Activated CD4-positive, alpha-beta memory T cell treated with anti-CD3 and anti-CD28 coated beads, Interleukin-2, amount 10 ng/mL, durations not matched to agents 7 days and 5 days (primary cell): Measurements from ENCODE around the gene MT1E. TPM values are rescaled to one million over a fixed set of nuclear protein-coding genes. Genes with fewer than 3 reads are reported as not detected.
"Not testable (repeated sequence)": the region's sequence is repeated elsewhere in the genome, so short reads cannot be mapped to it uniquely, and the experiment has no call there.

Source experiments
- CTCF ChIA-PET: fragments of 350-600 bp; sonication (Branson Sonifier 250); formaldehyde crosslinking; loops from one replicate; lab custom pipeline; 2021; ENCODE audit warnings: antibody characterized with exemption, inconsistent platforms; lab: Charles Lee
- POLR2A ChIA-PET: fragments of 350-600 bp; sonication (Branson Sonifier 250); formaldehyde crosslinking; loops from one replicate; lab custom pipeline; 2021; ENCODE audit warnings: antibody characterized with exemption; lab: Charles Lee
- DNase-seq: peaks from one replicate; pipeline ENCODE4 v3.0.0-alpha.2; 2020
- H3K27ac Mint-ChIP-seq: one replicate; pipeline ENCODE4 v1.8.0; 2021; ENCODE audit warnings: mild to moderate bottlenecking, mixed read lengths
- H3K27me3 Mint-ChIP-seq: one replicate; pipeline ENCODE4 v1.8.0; 2021; ENCODE audit warnings: mixed read lengths
- H3K36me3 Mint-ChIP-seq: one replicate; pipeline ENCODE4 v1.8.0; 2021; ENCODE audit warnings: low read depth, mixed read lengths
- H3K4me1 Mint-ChIP-seq: one replicate; pipeline ENCODE4 v1.8.0; 2021; ENCODE audit warnings: mixed read lengths
- H3K4me3 Mint-ChIP-seq: one replicate; pipeline ENCODE4 v1.8.0; 2021; ENCODE audit warnings: mild to moderate bottlenecking, mixed read lengths
- H3K9me3 Mint-ChIP-seq: one replicate; pipeline ENCODE4 v1.8.0; 2021; ENCODE audit warnings: mixed read lengths
- total RNA-seq, 2 experiments: library from RNA; stranded (reverse); gene quantifications; one replicate each; pipeline ENCODE4 v1.2.3, GENCODE V29; 2021

The MT1E gene
- total RNA-seq, 2 experiments from 2014 or later: 10.4 to 12.3 TPM

GRCh38 chr16:56617212-56618085 is 8.1 kb upstream of the MT1E start:
- no peaks in the 10 kb centered on the region for H3K36me3 Mint-ChIP-seq
- CTCF ChIA-PET: interaction anchor here (1.2 kb wide), 1 partner anchor 9 kb away, joined by 3 read pairs; the partner anchor contains the start of gene MT2A
- H3K27me3 Mint-ChIP-seq: peaks cover 32% of the 10 kb centered on the region
- H3K9me3 Mint-ChIP-seq: no peaks in the 10 kb centered on the region
- POLR2A ChIA-PET: interaction anchor here (0.9 to 1.5 kb wide), 3 partner anchors 9 to 13 kb away, joined by 3 to 6 read pairs (median 5); partner anchors contain the start of gene MT2A
- peak; percentile 66 for DNase-seq
- H3K4me1 Mint-ChIP-seq: peaks cover 27% of the 10 kb centered on the region
- H3K27ac Mint-ChIP-seq: no peak overlapping the region
- peak overlapping the region; percentile 6 for H3K4me3 Mint-ChIP-seq

- Mint-ChIP-seq H3K27me3 (peaks cover 33% of the 10 kb centered on the region), H3K4me1 (peaks cover 26% of the 10 kb centered on the region), H3K36me3 (no peaks in the 10 kb centered on the region), H3K9me3 (no peaks in the 10 kb centered on the region), H3K4me3 (no peak overlapping the region), H3K27ac (no peak overlapping the region)
- no peak for DNase-seq
- CTCF ChIA-PET: interaction anchor here (1.2 kb wide), 1 partner anchor 10 kb away, joined by 3 read pairs; the partner anchor contains the start of gene MT2A
- POLR2A ChIA-PET: interaction anchor here (1.5 kb wide), 1 partner anchor 10 kb away, joined by 6 read pairs; the partner anchor contains the start of gene MT2A
Measured at GRCh38 chr16:56618138-56618537, 7.4 kb upstream of the MT1E start.

GRCh38 chr16:56620339-56620897 is 5.2 kb upstream of the MT1E start:
- Mint-ChIP-seq H3K4me3 (no peak overlapping the region), H3K36me3 (no peaks in the 10 kb centered on the region), H3K27ac (no peak overlapping the region), H3K4me1 (peaks cover 19% of the 10 kb centered on the region), H3K9me3 (no peaks in the 10 kb centered on the region), H3K27me3 (peaks cover 46% of the 10 kb centered on the region)
- ChIA-PET POLR2A (no interaction called here), CTCF (interaction anchor here (0.7 kb wide), 2 partner anchors 101 to 161 kb away, joined by 4 to 6 read pairs; no protein-coding TSS in a partner anchor)
- no peak for DNase-seq

GRCh38 chr16:56621665-56622445 is 3.7 kb upstream of the MT1E start:
- H3K4me1 Mint-ChIP-seq: peaks cover 21% of the 10 kb centered on the region
- DNase-seq, POLR2A ChIA-PET, H3K4me3 Mint-ChIP-seq, H3K36me3 Mint-ChIP-seq, H3K27ac Mint-ChIP-seq, H3K9me3 Mint-ChIP-seq: not testable (repeated sequence)
- CTCF ChIA-PET: interaction anchor here (2.6 kb wide), 1 partner anchor 21 kb away, joined by 14 read pairs; no protein-coding TSS in a partner anchor
- H3K27me3 Mint-ChIP-seq: peaks cover 53% of the 10 kb centered on the region

- H3K36me3 Mint-ChIP-seq, DNase-seq, H3K27ac Mint-ChIP-seq, H3K4me3 Mint-ChIP-seq, H3K9me3 Mint-ChIP-seq: not testable (repeated sequence)
- ChIA-PET CTCF (interaction anchor here (0.6 to 3.7 kb wide), 4 partner anchors 20 to 79 kb away, joined by 4 to 19 read pairs (median 10); no protein-coding TSS in a partner anchor), POLR2A (interaction anchor here (1.2 to 4.8 kb wide), 2 partner anchors 14 to 21 kb away, joined by 3 to 96 read pairs; partner anchors contain the start of gene MT2A)
- Mint-ChIP-seq H3K27me3 (peaks cover 48% of the 10 kb centered on the region), H3K4me1 (peaks cover 14% of the 10 kb centered on the region)
Measured at GRCh38 chr16:56623184-56623583, 2.4 kb upstream of the MT1E start.

GRCh38 chr16:56623637-56624036 is 1.9 kb upstream of the MT1E start:
- POLR2A ChIA-PET: interaction anchor here (1.2 to 4.8 kb wide), 3 partner anchors 15 to 59 kb away, joined by 3 to 96 read pairs (median 5); partner anchors contain the start of genes MT1X and MT2A
- peaks cover 46% of the 10 kb centered on the region for H3K27me3 Mint-ChIP-seq

GRCh38 chr16:56625943-56626654 is 518 bp downstream of the MT1E start:
- POLR2A ChIA-PET: interaction anchor here (0.7 to 4.8 kb wide), 15 partner anchors 9 to 559 kb away, joined by 3 to 96 read pairs (median 5); partner anchors contain the start of genes MT1A, MT1X, MT2A and PSME3IP1
- Mint-ChIP-seq H3K9me3 (no peaks in the 10 kb centered on the region), H3K4me3 (peak overlapping the region; percentile 72), H3K36me3 (no peaks in the 10 kb centered on the region), H3K27me3 (peaks cover 51% of the 10 kb centered on the region), H3K27ac (peak overlapping the region; percentile 56), H3K4me1 (peaks cover 14% of the 10 kb centered on the region)
- CTCF ChIA-PET: interaction anchor here (0.8 to 3.7 kb wide), 11 partner anchors 12 to 76 kb away, joined by 3 to 19 read pairs (median 4); partner anchors contain the start of gene MT2A
- DNase-seq: no peak

More at GRCh38 chr16:56623637-56624036, 1.9 kb upstream of the MT1E start:
- DNase-seq: no peak
- Mint-ChIP-seq H3K36me3 (no peaks in the 10 kb centered on the region), H3K9me3 (no peaks in the 10 kb centered on the region), H3K4me1 (peaks cover 14% of the 10 kb centered on the region), H3K4me3 (no peak overlapping the region), H3K27ac (no peak overlapping the region)
- CTCF ChIA-PET: interaction anchor here (0.6 to 3.7 kb wide), 5 partner anchors 19 to 246 kb away, joined by 4 to 19 read pairs (median 5); no protein-coding TSS in a partner anchor

- no peak overlapping the region for H3K4me3 Mint-ChIP-seq
- CTCF ChIA-PET: interaction anchor here (1.0 to 3.7 kb wide), 2 partner anchors 17 to 76 kb away, joined by 3 to 19 read pairs; no protein-coding TSS in a partner anchor
Measured at GRCh38 chr16:56626685-56627084, 1.1 kb downstream of the MT1E start.

GRCh38 chr16:56628486-56629350 is 3.1 kb downstream of the MT1E start:
- H3K27me3 Mint-ChIP-seq: peaks cover 66% of the 10 kb centered on the region
- H3K27ac Mint-ChIP-seq: no peak overlapping the region
- no peak overlapping the region for H3K4me3 Mint-ChIP-seq
- no peaks in the 10 kb centered on the region for H3K36me3 Mint-ChIP-seq
- peaks cover 22% of the 10 kb centered on the region for H3K4me1 Mint-ChIP-seq
- H3K9me3 Mint-ChIP-seq: no peaks in the 10 kb centered on the region
- ChIA-PET CTCF (no interaction called here), POLR2A (no interaction called here)
- no peak for DNase-seq

More at GRCh38 chr16:56626685-56627084, 1.1 kb downstream of the MT1E start:
- POLR2A ChIA-PET: interaction anchor here (0.7 to 4.8 kb wide), 5 partner anchors 10 to 56 kb away, joined by 3 to 96 read pairs (median 12); partner anchors contain the start of genes MT1X and MT2A
- Mint-ChIP-seq H3K4me1 (peaks cover 14% of the 10 kb centered on the region), H3K9me3 (no peaks in the 10 kb centered on the region), H3K36me3 (no peaks in the 10 kb centered on the region), H3K27me3 (peaks cover 56% of the 10 kb centered on the region), H3K27ac (no peak overlapping the region)
- no peak for DNase-seq

- POLR2A ChIA-PET: interaction anchor here (2.3 to 2.5 kb wide), 2 partner anchors 12 to 53 kb away, joined by 5 to 9 read pairs; partner anchors contain the start of gene MT1X
Measured at GRCh38 chr16:56629531-56629930, 4.0 kb downstream of the MT1E start.

More at GRCh38 chr16:56629531-56629930, 4.0 kb downstream of the MT1E start:
- Mint-ChIP-seq H3K4me1 (peaks cover 20% of the 10 kb centered on the region), H3K36me3 (no peaks in the 10 kb centered on the region), H3K4me3 (no peak overlapping the region), H3K27me3 (peaks cover 71% of the 10 kb centered on the region), H3K27ac (no peak overlapping the region), H3K9me3 (no peaks in the 10 kb centered on the region)
- CTCF ChIA-PET: interaction anchor here (0.9 to 1.4 kb wide), 2 partner anchors 17 to 72 kb away, joined by 3 to 6 read pairs; no protein-coding TSS in a partner anchor
- DNase-seq: no peak
